ENCODE data around the gene DNAH17. TPM values are rescaled to one million over a fixed set of nuclear protein-coding genes. Genes with fewer than 3 reads are reported as not detected.

DNAH17 gene
- polyA plus RNA-seq, 3 donors, result 0.01 to 0.51 (median 0.11) TPM

DNA sequence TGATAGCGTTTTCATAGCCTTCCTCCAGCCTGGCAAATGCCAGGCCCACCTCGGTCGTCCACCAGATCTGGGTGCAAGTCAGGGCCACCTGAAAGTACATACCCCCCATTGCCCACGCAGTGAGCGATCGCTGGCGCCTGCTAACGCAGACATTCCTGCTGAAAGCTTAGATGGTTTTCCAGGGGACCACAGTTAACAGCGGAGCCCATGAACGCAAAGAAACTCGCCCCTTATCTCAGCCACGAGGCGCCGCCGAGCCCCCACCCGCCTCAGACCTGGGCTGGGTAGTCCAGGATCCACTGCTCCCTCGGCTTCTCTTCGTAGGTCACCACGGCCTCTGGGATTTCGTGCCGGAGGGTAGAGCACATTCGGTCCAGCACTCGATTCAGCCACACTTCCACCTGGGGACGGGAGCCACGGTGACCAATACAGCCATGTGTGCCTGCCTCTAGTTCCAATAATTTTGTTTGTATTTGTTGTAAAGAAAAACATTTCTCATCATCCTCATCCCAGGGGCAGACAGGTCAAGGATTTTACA, 74.5 kb downstream of the DNAH17 start:
- Mint-ChIP-seq H3K4me1 (peaks cover 5% of the 10 kb centered on the region), H3K4me3 (peak overlapping the region in 1 of 2 donors; percentile 2), H3K27me3 (ENCODE audit: low read depth in 3 of 3) (peaks cover 3 to 6% (median 6%) of the 10 kb centered on the region in 3 donors), H3K27ac (no peak overlapping the region), H3K36me3 (no peaks in the 10 kb centered on the region), H3K9me3 (no peaks in the 10 kb centered on the region)
- intact Hi-C loops (cut with micrococcal nuclease), result no loop called here
- Histone ChIP-seq H3K36me3 (replicated peaks in 1 of 2; ENCODE audit: control insufficient read depth in 1 of 2, insufficient read depth in 2 of 2, low read length in 2 of 2) (no peaks in the 10 kb centered on the region), H3K27me3 (ENCODE audit: control insufficient read depth in 2 of 2, insufficient read depth in 2 of 2, low read length in 2 of 2) (no peaks in the 10 kb centered on the region), H3K9ac (ENCODE audit: insufficient read depth, low read length, poor library complexity, severe bottlenecking) (no peak overlapping the region), H3K4me2 (replicated peaks; ENCODE audit: extremely low read depth, low read length, poor library complexity, severe bottlenecking) (no peak overlapping the region), H3K4me3 (replicated peaks in 1 of 3; ENCODE audit: low read depth in 2 of 3, low read length in 3 of 3) (no peak overlapping the region), H2AFZ (ENCODE audit: insufficient read depth, low read depth, low read length, poor library complexity, severe bottlenecking) (no peak overlapping the region), H3K4me1 (ENCODE audit: control insufficient read depth in 1 of 2, insufficient read depth in 2 of 2, low read length in 2 of 2) (no peaks in the 10 kb centered on the region), H3K79me2 (ENCODE audit: insufficient read depth, low read length) (no peaks in the 10 kb centered on the region), H4K20me1 (ENCODE audit: insufficient read depth, low read length) (no peaks in the 10 kb centered on the region), H3K27ac (ENCODE audit: low read depth in 1 of 2, low read length in 2 of 2) (no peak overlapping the region), H3K9me3 (replicated peaks in 1 of 2; ENCODE audit: control insufficient read depth in 1 of 2, insufficient read depth in 1 of 2, low read length in 2 of 2) (no peaks in the 10 kb centered on the region)
- no peak for DNase-seq
- WGBS (ENCODE audit: insufficient coverage), result 94% methylated on average over 21 of the region's 25 CpGs
- TF ChIP-seq, protein P1, sequence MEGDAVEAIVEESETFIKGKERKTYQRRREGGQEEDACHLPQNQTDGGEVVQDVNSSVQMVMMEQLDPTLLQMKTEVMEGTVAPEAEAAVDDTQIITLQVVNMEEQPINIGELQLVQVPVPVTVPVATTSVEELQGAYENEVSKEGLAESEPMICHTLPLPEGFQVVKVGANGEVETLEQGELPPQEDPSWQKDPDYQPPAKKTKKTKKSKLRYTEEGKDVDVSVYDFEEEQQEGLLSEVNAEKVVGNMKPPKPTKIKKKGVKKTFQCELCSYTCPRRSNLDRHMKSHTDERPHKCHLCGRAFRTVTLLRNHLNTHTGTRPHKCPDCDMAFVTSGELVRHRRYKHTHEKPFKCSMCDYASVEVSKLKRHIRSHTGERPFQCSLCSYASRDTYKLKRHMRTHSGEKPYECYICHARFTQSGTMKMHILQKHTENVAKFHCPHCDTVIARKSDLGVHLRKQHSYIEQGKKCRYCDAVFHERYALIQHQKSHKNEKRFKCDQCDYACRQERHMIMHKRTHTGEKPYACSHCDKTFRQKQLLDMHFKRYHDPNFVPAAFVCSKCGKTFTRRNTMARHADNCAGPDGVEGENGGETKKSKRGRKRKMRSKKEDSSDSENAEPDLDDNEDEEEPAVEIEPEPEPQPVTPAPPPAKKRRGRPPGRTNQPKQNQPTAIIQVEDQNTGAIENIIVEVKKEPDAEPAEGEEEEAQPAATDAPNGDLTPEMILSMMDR (IDR thresholded peaks at IDR 0.05), result no peak

DNA sequence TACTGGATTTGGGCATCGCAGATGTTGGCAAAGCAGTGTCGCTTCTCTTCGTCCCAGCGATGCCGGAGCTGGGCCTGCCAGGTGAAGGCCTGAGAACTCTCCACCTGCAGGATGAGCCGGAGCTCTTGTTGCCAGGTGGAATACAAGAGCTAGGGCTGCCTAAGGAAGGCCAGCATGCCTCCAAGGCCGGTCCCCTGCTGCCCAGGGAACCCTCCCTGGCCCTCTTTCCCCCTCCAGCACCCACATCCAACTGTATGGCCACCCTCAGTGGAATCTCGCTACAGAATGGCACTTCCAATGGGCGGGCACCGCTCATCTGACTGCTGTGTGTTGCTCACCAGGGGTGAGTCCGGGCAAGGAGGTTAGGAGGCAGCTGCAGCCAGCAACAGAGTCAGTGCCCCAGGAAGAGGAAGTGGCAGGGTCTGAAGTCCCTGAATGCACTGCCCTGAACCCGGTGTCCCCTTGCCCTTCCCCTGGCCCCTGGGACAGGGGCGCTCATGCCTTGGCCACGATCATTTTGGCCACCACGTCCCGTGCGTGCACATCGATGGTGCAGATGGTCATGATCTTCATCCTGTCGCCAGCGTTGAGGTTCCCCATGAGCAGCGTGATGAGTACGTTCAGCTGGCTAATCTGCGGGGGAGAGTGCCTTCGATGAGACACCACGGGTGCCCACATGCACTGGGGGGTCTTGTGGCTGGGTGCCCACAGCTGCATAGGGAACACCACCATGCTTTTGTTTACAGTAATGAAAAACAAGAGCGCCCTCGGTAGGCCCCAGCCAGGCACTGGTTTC, 75.8 kb downstream of the DNAH17 start:
- Histone ChIP-seq H4K20me1 (ENCODE audit: insufficient read depth, low read length) (no peaks in the 10 kb centered on the region), H3K27me3 (ENCODE audit: control insufficient read depth in 2 of 2, insufficient read depth in 2 of 2, low read length in 2 of 2) (no peaks in the 10 kb centered on the region), H3K79me2 (ENCODE audit: insufficient read depth, low read length) (no peaks in the 10 kb centered on the region), H2AFZ (ENCODE audit: insufficient read depth, low read depth, low read length, poor library complexity, severe bottlenecking) (no peak overlapping the region), H3K9ac (ENCODE audit: insufficient read depth, low read length, poor library complexity, severe bottlenecking) (no peak overlapping the region), H3K4me3 (replicated peaks in 1 of 3; ENCODE audit: low read depth in 2 of 3, low read length in 3 of 3) (no peak overlapping the region), H3K27ac (ENCODE audit: low read depth in 1 of 2, low read length in 2 of 2) (no peak overlapping the region), H3K4me1 (ENCODE audit: control insufficient read depth in 1 of 2, insufficient read depth in 2 of 2, low read length in 2 of 2) (no peaks in the 10 kb centered on the region), H3K36me3 (replicated peaks in 1 of 2; ENCODE audit: control insufficient read depth in 1 of 2, insufficient read depth in 2 of 2, low read length in 2 of 2) (no peaks in the 10 kb centered on the region), H3K9me3 (replicated peaks in 1 of 2; ENCODE audit: control insufficient read depth in 1 of 2, insufficient read depth in 1 of 2, low read length in 2 of 2) (no peaks in the 10 kb centered on the region), H3K4me2 (replicated peaks; ENCODE audit: extremely low read depth, low read length, poor library complexity, severe bottlenecking) (no peak overlapping the region)
- DNase-seq, result peak in 2 of 3 donors; percentile 8 to 12
- Mint-ChIP-seq H3K9me3 (no peaks in the 10 kb centered on the region), H3K4me1 (peaks cover 9% of the 10 kb centered on the region), H3K4me3 (no peak overlapping the region), H3K27me3 (ENCODE audit: low read depth in 3 of 3) (peaks cover 1 to 6% (median 3%) of the 10 kb centered on the region in 3 donors), H3K36me3 (no peaks in the 10 kb centered on the region), H3K27ac (peak overlapping the region in 3 of 7 donors; percentile 32 to 63 (median 61))
- intact Hi-C loops (cut with micrococcal nuclease), result no loop called here
- TF ChIP-seq, protein P1 (IDR thresholded peaks at IDR 0.05), result no peak
- WGBS (ENCODE audit: insufficient coverage), result 88% methylated on average over 26 of the region's 27 CpGs

Measured in CD14-positive monocyte (primary cell).